GM18873 (cell line): Measurements from ENCODE around the gene DKK3.

Experiments
- ATAC-seq: cut with Tn5 transposase; IDR thresholded peaks from one replicate; pipeline ENCODE4 v1.9.1; 2021; ENCODE audit warnings: mild to moderate bottlenecking, moderate library complexity, moderate number of reproducible peaks; ENCODE audit not compliant: unreplicated experiment, low FRiP score

DKK3 gene

GRCh38 chr11:11985016-11985715, 23.3 kb downstream of the DKK3 start:
- ATAC-seq, result no peak

GRCh38 chr11:11984563-11984962, 23.9 kb downstream of the DKK3 start:
- no peak for ATAC-seq

GRCh38 chr11:11983427-11983826, 25.0 kb downstream of the DKK3 start:
- ATAC-seq, result no peak

GRCh38 chr11:11982975-11983374, 25.5 kb downstream of the DKK3 start:
- no peak for ATAC-seq

GRCh38 chr11:11982461-11982860, 26.0 kb downstream of the DKK3 start:
- ATAC-seq, result no peak

- no peak for ATAC-seq
These were observed 26.6 kb downstream of the DKK3 start for GRCh38 chr11:11981840-11982239.

- ATAC-seq, result no peak
These were observed 27.1 kb downstream of the DKK3 start for GRCh38 chr11:11981364-11981763.

GRCh38 chr11:11980841-11981308, 27.6 kb downstream of the DKK3 start:
- ATAC-seq, result no peak

GRCh38 chr11:11980200-11980599, 28.2 kb downstream of the DKK3 start:
- no peak for ATAC-seq

GRCh38 chr11:11979488-11980117, 28.8 kb downstream of the DKK3 start:
- ATAC-seq, result no peak

GRCh38 chr11:11978792-11979487, 29.5 kb downstream of the DKK3 start:
- ATAC-seq, result no peak

GRCh38 chr11:11978098-11978637, 30.3 kb downstream of the DKK3 start:
- no peak for ATAC-seq

GRCh38 chr11:11977206-11977938, 31.1 kb downstream of the DKK3 start:
- no peak for ATAC-seq

GRCh38 chr11:11976481-11977127, 31.8 kb downstream of the DKK3 start:
- no peak for ATAC-seq

GRCh38 chr11:11975201-11976092, 33.0 kb downstream of the DKK3 start:
- ATAC-seq, result no peak

GRCh38 chr11:11973866-11974265, 34.6 kb downstream of the DKK3 start:
- no peak for ATAC-seq

- no peak for ATAC-seq
These were observed 35.0 kb downstream of the DKK3 start for GRCh38 chr11:11973361-11973800.

GRCh38 chr11:11972730-11973341, 35.6 kb downstream of the DKK3 start:
- ATAC-seq, result no peak
